ENCODE measurements around the gene MRPS21. TPM values are rescaled to one million over a fixed set of nuclear protein-coding genes. Genes with fewer than 3 reads are reported as not detected.
A peak's percentile ranks its signal among the peaks of the same experiment; 100 is the strongest.

The MRPS21 gene
- polyA plus RNA-seq, 1 experiment = 30.5 TPM

DNA sequence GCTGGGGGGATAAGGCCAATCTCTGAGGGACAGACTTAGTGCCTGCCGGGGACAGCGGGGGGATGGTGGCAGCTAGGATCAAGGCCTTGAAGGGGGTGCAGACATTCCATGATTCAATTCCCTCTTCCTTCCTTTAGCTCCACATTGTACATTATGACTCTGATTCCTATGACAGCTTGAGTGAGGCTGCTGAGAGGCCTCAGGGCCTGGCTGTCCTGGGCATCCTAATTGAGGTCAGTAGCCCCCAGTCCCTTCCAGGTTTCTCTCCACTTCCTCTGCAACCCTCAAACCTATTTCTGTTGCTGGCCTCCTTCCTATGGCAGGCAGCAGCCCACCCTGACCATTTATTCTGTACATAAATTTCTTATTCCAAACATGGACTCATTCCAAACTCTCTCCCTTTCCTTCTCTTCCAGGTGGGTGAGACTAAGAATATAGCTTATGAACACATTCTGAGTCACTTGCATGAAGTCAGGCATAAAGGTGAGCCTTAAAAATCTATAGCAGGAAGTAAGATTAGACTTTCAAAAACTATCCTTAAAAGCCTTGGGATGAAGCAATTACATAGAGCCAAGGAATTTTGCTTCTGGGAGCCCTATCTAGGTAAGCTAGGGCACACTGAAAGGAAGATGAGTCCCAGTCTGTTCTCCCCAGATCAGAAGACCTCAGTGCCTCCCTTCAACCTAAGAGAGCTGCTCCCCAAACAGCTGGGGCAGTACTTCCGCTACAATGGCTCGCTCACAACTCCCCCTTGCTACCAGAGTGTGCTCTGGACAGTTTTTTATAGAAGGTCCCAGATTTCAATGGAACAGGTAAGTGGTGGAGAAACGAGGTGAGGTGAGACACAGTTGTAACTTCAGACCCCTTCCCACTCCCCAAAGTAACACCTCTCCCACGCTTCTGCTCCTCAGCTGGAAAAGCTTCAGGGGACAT is 31.0 kb upstream of the MRPS21 start:
- ChIA-PET CTCF (interaction anchor here (1.0 to 14.1 kb wide), 2 partner anchors 8 to 21 kb away, joined by 3 to 208 read pairs; partner anchors contain the start of gene CIART), POLR2A (no interaction called here)
- no peak for TF ChIP-seq CTCF (IDR thresholded peaks at IDR 0.05; ENCODE audit: insufficient read depth, low read depth, low read length)
- Histone ChIP-seq H3K27me3 (ENCODE audit: control insufficient read depth, insufficient read depth, low read length) (peaks cover 6% of the 10 kb centered on the region), H3K36me3 (ENCODE audit: control insufficient read depth, insufficient read depth, low read length) (peaks cover 11% of the 10 kb centered on the region), H3K4me3 (ENCODE audit: low read depth, low read length) (no peak overlapping the region)
- no peak for DNase-seq (ENCODE audit: low read depth)

- no peaks in the 10 kb centered on the region; the same call in 1 of the 2 replicates for H3K27me3 ChIP-seq (ENCODE audit: control insufficient read depth, insufficient read depth, low read length)
- ChIA-PET CTCF (interaction anchor here (1.0 to 14.1 kb wide), 2 partner anchors 7 to 20 kb away, joined by 4 to 208 read pairs; partner anchors contain the start of gene CIART), POLR2A (no interaction called here)
- TF ChIP-seq CTCF (IDR thresholded peaks at IDR 0.05; ENCODE audit: insufficient read depth, low read depth, low read length) = no peak
- no peak overlapping the region for H3K4me3 ChIP-seq (ENCODE audit: low read depth, low read length)
- DNase-seq (ENCODE audit: low read depth) = no peak
- peaks cover 11% of the 10 kb centered on the region for H3K36me3 ChIP-seq (ENCODE audit: control insufficient read depth, insufficient read depth, low read length)
Measured at GRCh38 chr1:150263549-150263948, 30.1 kb upstream of the MRPS21 start.

GRCh38 chr1:150267896-150268295 is 25.8 kb upstream of the MRPS21 start:
- H3K36me3 ChIP-seq (ENCODE audit: control insufficient read depth, insufficient read depth, low read length) = peaks cover 11% of the 10 kb centered on the region
- no peak for DNase-seq (ENCODE audit: low read depth)
- ChIA-PET CTCF (interaction anchor here (8.9 kb wide), 1 partner anchor 12 kb away, joined by 85 read pairs; the partner anchor contains the start of gene CA14), POLR2A (no interaction called here)
- H3K27me3 ChIP-seq (ENCODE audit: control insufficient read depth, insufficient read depth, low read length) = no peaks in the 10 kb centered on the region
- TF ChIP-seq CTCF (IDR thresholded peaks at IDR 0.05; ENCODE audit: insufficient read depth, low read depth, low read length) = no peak
- H3K4me3 ChIP-seq (ENCODE audit: low read depth, low read length) = peak overlapping the region; percentile 94

- TF ChIP-seq CTCF (IDR thresholded peaks at IDR 0.05; ENCODE audit: insufficient read depth, low read depth, low read length) = no peak
Measured at GRCh38 chr1:150268340-150268704, 25.3 kb upstream of the MRPS21 start.

More at GRCh38 chr1:150268340-150268704, 25.3 kb upstream of the MRPS21 start:
- peak overlapping the region; percentile 94 for H3K4me3 ChIP-seq (ENCODE audit: low read depth, low read length)
- no peaks in the 10 kb centered on the region for H3K27me3 ChIP-seq (ENCODE audit: control insufficient read depth, insufficient read depth, low read length)
- ChIA-PET POLR2A (interaction anchor here (1.0 kb wide), 1 partner anchor 9 kb away, joined by 5 read pairs; no protein-coding TSS in a partner anchor), CTCF (interaction anchor here (1.2 to 8.9 kb wide), 2 partner anchors 12 to 13 kb away, joined by 9 to 85 read pairs; partner anchors contain the start of gene CA14)
- peaks cover 11% of the 10 kb centered on the region for H3K36me3 ChIP-seq (ENCODE audit: control insufficient read depth, insufficient read depth, low read length)
- DNase-seq (ENCODE audit: low read depth) = no peak

Measured in BJ (cell line).